GM23338 (cell line): ENCODE measurements around the gene FAM90A1. TPM values are rescaled to one million over a fixed set of nuclear protein-coding genes. Genes with fewer than 3 reads are reported as not detected.
"Not testable (repeated sequence)": the region's sequence is repeated elsewhere in the genome, so short reads cannot be mapped to it uniquely, and the experiment has no call there.

Experiments
- ATAC-seq: fragments of 200-7000 bp; cut with Tn5 transposase; 3 replicates; pipeline ENCODE4 v1.9.1; 2020
- DNase-seq: peaks from one replicate; pipeline ENCODE4 v3.0.0-alpha.2; 2015; ENCODE audit warnings: low spot score
- H2AFZ ChIP-seq: fragments of 200-600 bp; sonication (generic); 2 replicates; pipeline ENCODE4 v1.8.0; 2016; ENCODE audit warnings: antibody characterized with exemption, mild to moderate bottlenecking, moderate library complexity
- H3F3A ChIP-seq: fragments of 200-600 bp; sonication (generic); replicated peaks from 2 replicates; pipeline ENCODE4 v1.8.0; 2017; ENCODE audit warnings: antibody characterized with exemption, mixed run types, low read depth
- H3K27ac ChIP-seq: fragments of 200-600 bp; sonication (generic); 2 replicates; pipeline ENCODE4 v1.6.1; 2016; ENCODE audit warnings: low read depth
- H3K27me3 ChIP-seq: fragments of 200-600 bp; sonication (generic); 2 replicates; pipeline ENCODE4 v1.8.0; 2016; ENCODE audit warnings: mild to moderate bottlenecking, mixed run types, moderate library complexity; ENCODE audit not compliant: insufficient read depth
- H3K36me3 ChIP-seq: fragments of 200-600 bp; sonication (generic); 2 replicates; pipeline ENCODE4 v1.8.0; 2016; ENCODE audit warnings: mild to moderate bottlenecking; ENCODE audit not compliant: insufficient read depth
- H3K4me1 ChIP-seq: fragments of 200-600 bp; sonication (generic); 2 replicates; pipeline ENCODE4 v1.8.0; 2016; ENCODE audit warnings: mild to moderate bottlenecking, moderate library complexity; ENCODE audit not compliant: insufficient read depth
- H3K4me2 ChIP-seq: fragments of 200-600 bp; sonication (generic); 2 replicates; pipeline ENCODE4 v1.7.1; 2017; ENCODE audit warnings: mixed run types
- H3K4me3 ChIP-seq: fragments of 200-600 bp; sonication (generic); 2 replicates; pipeline ENCODE4 v1.6.1; 2016; ENCODE audit warnings: mixed run types
- H3K79me2 ChIP-seq: fragments of 200-600 bp; sonication (generic); replicated peaks from 2 replicates; pipeline ENCODE4 v1.8.0; 2017; ENCODE audit warnings: mild to moderate bottlenecking; ENCODE audit not compliant: insufficient read depth
- H3K9me2 ChIP-seq: fragments of 200-600 bp; sonication (generic); 2 replicates; pipeline ENCODE4 v1.8.0; 2017; ENCODE audit not compliant: insufficient read depth
- H4K20me1 ChIP-seq: fragments of 200-600 bp; sonication (generic); replicated peaks from 2 replicates; pipeline ENCODE4 v1.8.0; 2017; ENCODE audit warnings: mild to moderate bottlenecking; ENCODE audit not compliant: insufficient read depth
- H3K27ac Mint-ChIP-seq: 2 replicates; pipeline ENCODE4 v1.8.0; 2020; ENCODE audit warnings: inconsistent platforms, mild to moderate bottlenecking, moderate library complexity, mixed read lengths
- H3K27me3 Mint-ChIP-seq: 3 replicates; pipeline ENCODE4 v1.8.0; 2022; ENCODE audit warnings: low read depth, mild to moderate bottlenecking, moderate library complexity, mixed read lengths, inconsistent platforms; ENCODE audit not compliant: insufficient read depth, poor library complexity
- H3K36me3 Mint-ChIP-seq: 3 replicates; pipeline ENCODE4 v1.8.0; 2021; ENCODE audit warnings: low read depth, mild to moderate bottlenecking, inconsistent platforms, moderate library complexity, mixed read lengths
- H3K4me1 Mint-ChIP-seq: 3 replicates; pipeline ENCODE4 v1.8.0; 2020; ENCODE audit warnings: mild to moderate bottlenecking, inconsistent platforms, mixed read lengths
- H3K4me3 Mint-ChIP-seq: 3 replicates; pipeline ENCODE4 v1.8.0; 2021; ENCODE audit warnings: moderate library complexity, mild to moderate bottlenecking, inconsistent platforms, mixed read lengths
- H3K9me3 Mint-ChIP-seq: 3 replicates; pipeline ENCODE4 v1.8.0; 2020; ENCODE audit warnings: moderate library complexity, mild to moderate bottlenecking, inconsistent platforms, mixed read lengths
- long read RNA-seq: library from polyadenylated mRNA; unstranded; transcript quantifications from one replicate; pipeline ENCODE4 v2.0.0, GENCODE V29; 2020; ENCODE audit not compliant: unreplicated experiment
- polyA plus RNA-seq: library from polyadenylated mRNA; unstranded; fragments of >200 nt; fragmentation: Nextera tagmentation; extraction: Ambion mirVana; gene quantifications from 2 replicates; pipeline ENCODE4 v1.2.1, GENCODE V29; 2016
- total RNA-seq: library from RNA; depleted of rRNA; stranded (reverse); fragments of >200 nt; shearing (Covaris generic); gene quantifications from 2 replicates; pipeline ENCODE4 v1.2.3, GENCODE V29; 2014; rRNA removed

The FAM90A1 gene, protein sequence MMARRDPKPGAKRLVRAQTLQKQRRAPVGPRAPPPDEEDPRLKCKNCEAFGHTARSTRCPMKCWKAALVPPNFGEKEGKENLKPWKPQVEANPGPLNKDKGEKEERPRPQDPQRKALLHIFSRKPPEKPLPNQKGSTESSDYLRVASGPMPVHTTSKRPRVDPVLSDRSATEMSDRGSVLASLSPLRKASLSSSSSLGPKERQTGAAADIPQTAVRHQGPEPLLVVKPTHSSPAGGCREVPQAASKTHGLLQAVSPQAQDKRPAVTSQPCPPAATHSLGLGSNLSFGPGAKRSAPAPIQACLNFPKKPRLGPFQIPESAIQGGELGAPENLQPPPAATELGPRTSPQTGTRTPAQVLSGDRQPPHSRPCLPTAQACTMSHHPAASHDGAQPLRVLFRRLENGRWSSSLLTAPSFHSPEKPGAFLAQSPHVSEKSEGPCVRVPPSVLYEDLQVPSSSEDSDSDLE
- total RNA-seq (0.14 TPM in 1 of 2 replicates, not detected in the other), polyA plus RNA-seq (0.19 TPM in 1 of 2 replicates, not detected in the other)
- long read RNA-seq = 0 reads

DNA sequence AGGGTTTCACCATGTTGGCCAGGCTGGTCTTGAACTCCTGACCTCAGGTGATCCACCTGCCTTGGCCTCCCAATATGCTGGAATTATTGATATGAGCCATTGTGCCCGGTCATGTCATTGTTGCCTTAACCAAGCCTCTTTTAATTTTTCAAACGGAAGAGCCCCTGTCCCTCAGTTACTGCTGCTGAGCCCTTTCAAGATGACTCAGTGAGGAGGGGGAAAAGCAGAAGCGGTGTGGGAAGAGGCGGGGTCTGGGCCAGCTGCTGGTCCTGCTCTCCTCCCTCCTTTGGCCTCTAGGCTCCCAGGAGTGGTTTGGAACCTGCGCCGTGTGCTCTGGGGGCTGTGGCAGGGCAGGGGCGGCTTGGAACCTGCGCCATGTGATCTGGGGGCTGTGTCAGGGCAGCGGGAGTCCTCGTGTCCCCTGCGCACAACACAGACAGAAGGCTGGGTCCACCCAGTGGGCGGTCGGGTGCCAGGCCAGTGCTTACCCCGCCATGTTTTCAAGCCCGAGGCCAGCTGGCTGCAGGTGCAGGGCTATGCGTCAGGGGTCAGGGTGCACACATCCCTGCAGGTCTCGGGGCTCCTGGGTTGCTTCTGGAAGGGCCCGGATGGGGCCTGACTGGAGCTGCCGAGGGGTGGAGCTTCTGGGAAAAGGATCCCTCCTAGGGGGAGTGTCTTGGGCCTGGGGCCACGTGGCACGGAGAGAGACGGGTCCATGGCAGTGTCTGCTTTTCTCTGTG is at the start of gene FAM90A1:
Gene FAM90A1 (minus strand): TSS at position 627 of the 740 bp plus-strand sequence. CDS start 2,786 bp downstream, outside the sequence.
- H3K9me3 Mint-ChIP-seq, H3K27ac Mint-ChIP-seq, H3K36me3 ChIP-seq, H4K20me1 ChIP-seq, H3K4me3 Mint-ChIP-seq, H3K27me3 Mint-ChIP-seq, H3F3A ChIP-seq, H3K4me1 Mint-ChIP-seq, ATAC-seq, H3K27me3 ChIP-seq, H3K4me1 ChIP-seq, H3K36me3 Mint-ChIP-seq, H3K9me2 ChIP-seq, H3K4me2 ChIP-seq, H3K79me2 ChIP-seq, H3K27ac ChIP-seq: not testable (repeated sequence)
- peak within 1 kb of the TSS; percentile 69 for H2AFZ ChIP-seq
- peak within 1 kb of the TSS; percentile 17; the same call in 1 of the 2 replicates for H3K4me3 ChIP-seq
- peak; percentile 13 for DNase-seq

DNA sequence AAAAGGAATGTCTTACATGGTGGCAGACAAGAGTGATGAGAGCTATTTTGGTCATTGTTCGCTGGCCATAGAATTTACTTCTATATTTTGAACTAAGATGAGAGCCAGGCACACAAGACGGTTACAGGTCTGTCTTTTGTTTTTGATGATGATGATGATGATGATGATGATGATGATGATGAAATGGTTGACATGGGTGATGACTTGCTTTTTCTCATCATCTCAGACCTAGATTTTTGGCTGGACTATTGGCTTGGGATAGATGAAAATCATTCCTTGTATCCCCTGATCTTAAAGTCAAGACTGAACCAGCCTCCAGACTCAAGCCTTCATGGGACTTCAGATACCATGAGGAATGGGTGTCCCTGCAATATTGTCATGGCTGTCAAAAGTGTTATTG is 49.0 kb upstream of the FAM90A1 start:
- not testable (repeated sequence) for H3K27ac Mint-ChIP-seq, DNase-seq, H3K27me3 ChIP-seq, H3K4me2 ChIP-seq, H3F3A ChIP-seq, H4K20me1 ChIP-seq, H3K4me3 Mint-ChIP-seq, H3K9me2 ChIP-seq, H3K4me1 ChIP-seq, H3K36me3 ChIP-seq, ATAC-seq, H3K9me3 Mint-ChIP-seq, H3K79me2 ChIP-seq, H3K27me3 Mint-ChIP-seq, H2AFZ ChIP-seq, H3K36me3 Mint-ChIP-seq, H3K4me3 ChIP-seq, H3K27ac ChIP-seq
- H3K4me1 Mint-ChIP-seq = peaks cover 28% of the 10 kb centered on the region

DNA sequence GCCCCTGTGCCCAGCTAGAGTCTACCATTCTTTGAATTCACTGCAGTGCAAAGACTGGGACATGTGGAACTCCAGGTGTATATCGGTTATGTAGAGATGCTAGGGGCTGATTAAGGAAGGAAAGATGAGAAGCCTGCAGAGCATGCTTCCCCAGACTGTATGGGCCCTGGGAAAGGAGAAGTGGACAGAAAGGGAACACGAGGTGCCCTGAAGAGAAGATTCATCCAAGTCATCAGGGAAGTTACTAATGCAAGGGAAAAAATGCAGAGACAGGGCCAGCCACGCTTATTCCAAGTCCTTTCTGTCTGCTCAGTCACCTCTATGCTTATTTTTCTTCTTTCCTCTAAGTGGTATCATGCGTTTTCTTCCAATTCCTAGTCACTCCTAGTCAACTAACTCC is 39.3 kb upstream of the FAM90A1 start:
- H3K9me3 Mint-ChIP-seq = peaks cover 17% of the 10 kb centered on the region
- H4K20me1 ChIP-seq, H3K79me2 ChIP-seq, ATAC-seq, H2AFZ ChIP-seq, H3K9me2 ChIP-seq, H3K4me1 Mint-ChIP-seq, DNase-seq, H3K27me3 Mint-ChIP-seq, H3K36me3 ChIP-seq, H3K27me3 ChIP-seq, H3K27ac ChIP-seq, H3K36me3 Mint-ChIP-seq, H3F3A ChIP-seq, H3K27ac Mint-ChIP-seq, H3K4me1 ChIP-seq, H3K4me3 Mint-ChIP-seq, H3K4me3 ChIP-seq, H3K4me2 ChIP-seq: not testable (repeated sequence)

DNA sequence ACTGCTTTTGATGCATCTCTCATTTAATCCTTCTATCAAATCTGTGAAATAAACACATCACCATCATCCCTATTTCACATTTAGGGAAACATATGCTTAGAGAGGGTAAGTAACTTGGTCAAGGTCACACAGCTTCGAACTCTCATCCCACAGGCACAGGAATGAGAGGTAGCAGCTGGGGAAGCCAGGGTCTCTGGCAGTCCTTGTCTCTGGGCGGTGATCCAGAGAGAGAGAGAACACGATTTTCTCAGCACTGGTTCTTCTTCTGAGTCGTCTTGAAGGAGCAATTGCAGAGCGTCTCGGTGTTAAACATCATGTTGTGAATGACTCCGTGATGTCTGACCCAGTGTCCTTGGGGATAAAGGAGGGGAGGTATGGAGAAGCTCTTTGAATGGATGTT is 36.8 kb upstream of the FAM90A1 start:
- H3K27me3 Mint-ChIP-seq, H3K4me1 Mint-ChIP-seq, DNase-seq, H3K4me1 ChIP-seq, H3F3A ChIP-seq, ATAC-seq, H3K9me2 ChIP-seq, H3K4me2 ChIP-seq, H3K27ac Mint-ChIP-seq, H3K4me3 ChIP-seq, H4K20me1 ChIP-seq, H3K36me3 ChIP-seq, H3K27me3 ChIP-seq, H3K27ac ChIP-seq, H3K79me2 ChIP-seq, H2AFZ ChIP-seq, H3K4me3 Mint-ChIP-seq: not testable (repeated sequence)
- H3K9me3 Mint-ChIP-seq = peaks cover 10% of the 10 kb centered on the region; the same call in 2 of the 3 replicates
- peaks cover 13% of the 10 kb centered on the region for H3K36me3 Mint-ChIP-seq

DNA sequence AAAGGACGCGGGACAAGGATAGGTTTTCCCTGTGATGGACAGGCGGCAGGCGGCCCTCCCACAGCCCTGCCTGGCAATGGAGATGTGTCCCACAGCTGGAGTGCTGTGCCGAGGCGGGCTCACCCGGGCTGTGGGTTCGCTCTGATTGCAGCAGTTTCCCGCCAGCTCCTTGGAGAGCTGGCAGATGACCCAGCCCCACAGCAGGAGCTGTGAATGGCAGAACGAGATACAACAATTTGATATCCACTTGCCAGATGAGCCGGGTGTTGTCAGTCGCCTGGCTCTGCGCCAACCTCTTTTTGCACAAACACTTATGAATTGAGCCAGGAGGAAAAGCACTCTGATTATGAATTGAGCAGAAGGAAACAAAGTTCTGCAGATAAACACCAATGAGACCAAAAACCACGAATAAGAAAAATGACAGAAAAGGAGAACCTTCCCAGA is 33.7 kb upstream of the FAM90A1 start:
- H3K79me2 ChIP-seq, H3K27me3 Mint-ChIP-seq, H3K9me3 Mint-ChIP-seq, H3K4me2 ChIP-seq, H3K36me3 Mint-ChIP-seq, H3K4me3 Mint-ChIP-seq, H3K4me3 ChIP-seq, H3K4me1 ChIP-seq, H3K27me3 ChIP-seq, ATAC-seq, H3F3A ChIP-seq, H2AFZ ChIP-seq, H3K36me3 ChIP-seq, DNase-seq, H3K27ac Mint-ChIP-seq, H3K4me1 Mint-ChIP-seq, H3K27ac ChIP-seq, H3K9me2 ChIP-seq, H4K20me1 ChIP-seq: not testable (repeated sequence)

DNA sequence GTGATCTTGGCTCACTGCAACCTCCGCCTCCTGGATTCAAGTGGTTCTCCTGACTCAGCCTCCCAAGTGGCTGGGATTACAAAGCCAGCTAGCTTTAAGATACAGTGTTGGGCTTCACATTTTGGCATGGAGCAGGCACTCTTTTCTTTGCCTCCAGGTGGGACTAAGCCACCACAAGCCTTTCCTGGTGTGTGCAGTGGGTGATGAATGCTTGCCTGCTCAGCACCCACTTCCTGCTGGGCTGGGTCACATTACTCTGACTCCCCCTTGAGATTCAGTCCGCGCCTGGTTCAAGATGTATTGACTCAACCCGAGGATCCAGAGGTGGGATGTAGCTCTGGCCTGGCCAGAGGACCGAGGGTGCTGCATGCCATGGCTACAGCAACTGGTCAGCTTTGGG is 28.9 kb upstream of the FAM90A1 start:
- H3K27me3 ChIP-seq, ATAC-seq, H3K4me3 ChIP-seq, H3F3A ChIP-seq, H3K9me3 Mint-ChIP-seq, H4K20me1 ChIP-seq, H3K27ac Mint-ChIP-seq, H2AFZ ChIP-seq, DNase-seq, H3K27ac ChIP-seq, H3K27me3 Mint-ChIP-seq, H3K4me1 ChIP-seq, H3K4me3 Mint-ChIP-seq, H3K79me2 ChIP-seq, H3K36me3 ChIP-seq, H3K4me1 Mint-ChIP-seq, H3K9me2 ChIP-seq, H3K4me2 ChIP-seq: not testable (repeated sequence)
- H3K36me3 Mint-ChIP-seq = peaks cover 13% of the 10 kb centered on the region; the same call in 2 of the 3 replicates
